Tibial artery (tissue), 4 donors: ENCODE results near the gene CDC16.

Experiments used
- DNase-seq, 2 donors: peaks; one replicate each; pipeline ENCODE4 v3.0.0-alpha.2; 2019
- H3K27ac ChIP-seq, 2 donors: fragments of 200-600 bp; sonication (generic) in 1 of 2; 1 replicate in 1 of 2; 2 replicates in 1 of 2; pipeline ENCODE4 v1.5.1; 2018 to 2019; ENCODE audit warnings: mild to moderate bottlenecking in 1 of 2
- H3K27me3 ChIP-seq, 2 donors: fragments of 200-600 bp; sonication (generic) in 1 of 2; one replicate each; pipeline versions ENCODE4 v1.5.1 to v1.6.0; 2016 to 2019
- H3K36me3 ChIP-seq, 3 donors: fragments of 200-600 bp; sonication (generic) in 2 of 3; one replicate each; pipeline ENCODE4 v1.5.1; 2016 to 2019; ENCODE audit warnings: mild to moderate bottlenecking in 2 of 3
- H3K4me1 ChIP-seq, 4 donors: fragments of 200-600 bp; sonication (generic) in 2 of 4; 1 replicate in 3 of 4; 2 replicates in 1 of 4; pipeline ENCODE4 v1.5.1; 2016 to 2019
- H3K4me3 ChIP-seq, 2 donors: fragments of 200-600 bp; sonication (generic) in 1 of 2; 1 replicate in 1 of 2; 2 replicates in 1 of 2; pipeline ENCODE4 v1.5.1; 2018 to 2019; ENCODE audit warnings: mild to moderate bottlenecking in 2 of 2
- H3K9me3 ChIP-seq, 3 donors: fragments of 200-600 bp; sonication (generic) in 1 of 3; one replicate each; pipeline ENCODE4 v1.5.1; 2016 to 2019
- CTCF ChIP-seq, 2 experiments: fragments of 200-600 bp in 1 of 2; fragments of 450-650 bp in 1 of 2; IDR thresholded peaks; one replicate each; pipeline ENCODE4 v1.5.1; 2017 to 2019; ENCODE audit warnings: antibody characterized with exemption in 2 of 2, mild to moderate bottlenecking in 1 of 2, moderate library complexity in 1 of 2
- intact Hi-C: fragments of 100-400 bp; cut with DNase I; formaldehyde crosslinking; loops from one replicate; pipeline ENCODE4 v1.15.0; 2023; ENCODE audit warnings: low total_unique reads

Gene CDC16

DNA sequence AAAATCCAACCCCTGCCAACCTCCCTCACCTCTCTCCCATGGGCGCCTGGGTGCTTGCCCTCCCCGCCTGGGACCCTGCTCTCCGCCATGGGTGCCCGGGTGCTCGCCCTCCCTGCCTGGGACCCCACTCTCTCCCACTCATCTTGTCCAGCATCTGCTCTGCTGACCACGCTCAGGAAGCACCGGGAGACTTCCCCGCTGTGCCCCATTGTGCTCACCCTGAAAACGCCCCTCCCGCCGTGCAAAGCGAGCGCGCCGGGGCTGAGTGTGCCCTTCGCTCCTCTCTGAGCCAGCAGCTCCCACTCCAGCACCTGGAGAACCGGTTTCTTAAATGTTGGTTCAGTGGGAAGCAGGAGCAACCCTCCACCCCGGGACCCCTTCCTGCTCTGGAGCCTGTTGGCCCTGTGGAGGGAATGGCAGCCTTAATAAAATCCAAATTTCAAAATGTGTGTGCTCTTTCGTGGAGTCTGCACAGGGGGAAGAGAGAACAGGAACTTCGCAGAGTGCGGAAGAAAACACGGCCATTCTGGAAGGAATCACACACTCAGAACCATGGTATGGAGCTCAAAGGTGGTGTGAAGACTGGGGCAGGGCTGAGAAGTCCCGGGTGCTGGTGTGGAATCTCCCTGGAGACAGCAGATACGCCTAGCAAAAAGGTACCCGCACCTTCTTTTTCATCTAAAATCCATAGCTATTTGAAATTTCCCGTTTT lies 23.1 kb upstream of the CDC16 start:
- Histone ChIP-seq H3K4me3 (no peak overlapping the region), H3K9me3 (no peaks in the 10 kb centered on the region), H3K36me3 (no peaks in the 10 kb centered on the region), H3K4me1 (no peaks in the 10 kb centered on the region), H3K27me3 (peaks cover 0 to 37% of the 10 kb centered on the region in 2 donors), H3K27ac (no peak overlapping the region)
- DNase-seq: no peak
- no peak for TF ChIP-seq CTCF (IDR thresholded peaks at IDR 0.05)
- intact Hi-C loops: no loop called here

- peaks cover 0 to 37% of the 10 kb centered on the region in 2 donors for H3K27me3 ChIP-seq
- intact Hi-C loops: no loop called here
- H3K4me3 ChIP-seq: no peak overlapping the region
- DNase-seq: no peak
- TF ChIP-seq CTCF (IDR thresholded peaks at IDR 0.05): no peak
- no peaks in the 10 kb centered on the region for H3K9me3 ChIP-seq
- no peaks in the 10 kb centered on the region for H3K4me1 ChIP-seq
- H3K27ac ChIP-seq: no peak overlapping the region
- no peaks in the 10 kb centered on the region for H3K36me3 ChIP-seq
Measured at GRCh38 chr13:114212158-114212495, 22.6 kb upstream of the CDC16 start.

GRCh38 chr13:114213980-114214379 lies 20.7 kb upstream of the CDC16 start:
- H3K4me1 ChIP-seq: no peaks in the 10 kb centered on the region
- no peak for DNase-seq
- no peak overlapping the region for H3K27ac ChIP-seq
- intact Hi-C loops: no loop called here
- H3K4me3 ChIP-seq: no peak overlapping the region
- H3K27me3 ChIP-seq: peaks cover 0 to 37% of the 10 kb centered on the region in 2 donors
- TF ChIP-seq CTCF (IDR thresholded peaks at IDR 0.05): no peak
- no peaks in the 10 kb centered on the region for H3K36me3 ChIP-seq
- H3K9me3 ChIP-seq: no peaks in the 10 kb centered on the region

DNA sequence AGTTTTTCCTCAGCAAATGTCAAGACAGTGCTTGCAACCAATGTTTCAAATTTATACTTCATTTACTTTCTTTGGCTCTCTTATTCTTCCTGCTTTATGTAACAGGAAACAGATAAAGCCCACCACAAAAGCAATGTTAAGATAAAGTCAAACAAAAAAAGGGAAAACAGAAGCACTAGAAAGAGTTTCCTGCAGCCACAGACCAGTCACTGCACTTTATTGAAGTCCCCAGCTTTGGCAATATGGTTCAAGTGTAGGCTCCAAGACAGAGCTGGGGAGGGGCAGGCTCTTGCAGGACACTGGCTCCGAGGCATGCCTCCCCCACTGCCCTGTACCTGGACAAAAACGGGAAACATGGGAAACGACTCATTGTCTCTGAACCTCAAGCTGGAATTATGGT lies 15.3 kb upstream of the CDC16 start:
- H3K9me3 ChIP-seq: no peaks in the 10 kb centered on the region
- no peaks in the 10 kb centered on the region for H3K36me3 ChIP-seq
- no peak for TF ChIP-seq CTCF (IDR thresholded peaks at IDR 0.05)
- H3K27me3 ChIP-seq: peaks cover 0 to 6% of the 10 kb centered on the region in 2 donors
- no peak for DNase-seq
- intact Hi-C loops: no loop called here
- H3K4me1 ChIP-seq: no peaks in the 10 kb centered on the region
- no peak overlapping the region for H3K27ac ChIP-seq
- no peak overlapping the region for H3K4me3 ChIP-seq

DNA sequence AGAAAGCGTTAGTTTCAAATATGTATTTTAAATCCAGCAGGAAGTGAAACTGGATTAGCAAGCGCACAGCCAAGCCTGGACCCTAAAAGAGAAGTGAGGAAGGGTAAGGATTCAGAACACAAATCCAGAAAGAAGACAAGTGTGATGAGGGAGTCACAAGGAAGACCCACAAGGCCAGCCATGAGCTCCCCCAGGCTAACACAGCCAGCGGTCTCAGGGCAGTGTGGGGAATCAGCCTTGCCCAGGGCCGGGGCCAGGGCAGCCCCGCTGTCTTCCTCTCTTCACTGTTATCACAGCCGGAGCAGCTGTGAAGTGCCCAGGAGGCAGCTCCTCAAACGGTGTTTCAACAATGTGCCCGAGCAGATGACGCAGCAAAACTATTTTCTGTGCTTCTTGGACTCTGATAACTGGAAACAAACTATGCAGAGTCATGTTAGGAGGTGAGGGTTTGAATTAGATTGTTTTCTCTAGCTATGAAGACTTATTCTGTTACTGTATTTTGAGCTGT lies 12.2 kb upstream of the CDC16 start:
- H3K27ac ChIP-seq: no peak overlapping the region
- no peak overlapping the region for H3K4me3 ChIP-seq
- no peaks in the 10 kb centered on the region for H3K9me3 ChIP-seq
- DNase-seq: no peak
- no peaks in the 10 kb centered on the region for H3K36me3 ChIP-seq
- H3K4me1 ChIP-seq: peaks cover 0 to 9% (median 2%) of the 10 kb centered on the region in 4 donors
- H3K27me3 ChIP-seq: no peaks in the 10 kb centered on the region
- intact Hi-C loops: no loop called here
- no peak for TF ChIP-seq CTCF (IDR thresholded peaks at IDR 0.05)
